ENCODE measurements around the gene CROCC2.

The CROCC2 gene

GRCh38 chr2:240960309-240960970, 54.3 kb downstream of the CROCC2 start:
- no peak overlapping the region for H3K27ac ChIP-seq
- no peak for TF ChIP-seq ZFX (IDR thresholded peaks at IDR 0.05)
- no peak for TF ChIP-seq CTCF (conservative IDR thresholded peaks at IDR 0.05)

- TF ChIP-seq ZFX (IDR thresholded peaks at IDR 0.05): no peak
- H3K27ac ChIP-seq: no peak overlapping the region
These were observed 55.1 kb downstream of the CROCC2 start for GRCh38 chr2:240960971-240961876.

DNA sequence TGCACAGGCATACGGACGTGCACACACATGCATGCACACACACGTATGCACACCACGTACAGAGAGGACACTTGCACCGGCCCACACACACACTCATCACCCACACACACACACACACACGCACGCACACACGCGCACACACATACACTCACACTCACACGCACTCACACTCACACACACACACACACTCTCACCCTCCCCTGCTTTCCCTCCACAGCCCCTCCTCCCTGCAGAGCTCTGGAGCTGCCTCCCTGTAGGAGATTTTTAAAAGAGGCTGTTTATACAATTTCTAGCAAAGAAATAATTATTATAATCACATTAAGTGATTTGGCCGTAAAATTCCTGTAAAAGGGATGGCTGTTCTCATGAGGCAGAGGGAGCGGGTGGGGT, 55.8 kb downstream of the CROCC2 start:
- no peak overlapping the region for H3K27ac ChIP-seq
- TF ChIP-seq ZFX (IDR thresholded peaks at IDR 0.05) (no peak), CTCF (conservative IDR thresholded peaks at IDR 0.05) (no peak)

DNA sequence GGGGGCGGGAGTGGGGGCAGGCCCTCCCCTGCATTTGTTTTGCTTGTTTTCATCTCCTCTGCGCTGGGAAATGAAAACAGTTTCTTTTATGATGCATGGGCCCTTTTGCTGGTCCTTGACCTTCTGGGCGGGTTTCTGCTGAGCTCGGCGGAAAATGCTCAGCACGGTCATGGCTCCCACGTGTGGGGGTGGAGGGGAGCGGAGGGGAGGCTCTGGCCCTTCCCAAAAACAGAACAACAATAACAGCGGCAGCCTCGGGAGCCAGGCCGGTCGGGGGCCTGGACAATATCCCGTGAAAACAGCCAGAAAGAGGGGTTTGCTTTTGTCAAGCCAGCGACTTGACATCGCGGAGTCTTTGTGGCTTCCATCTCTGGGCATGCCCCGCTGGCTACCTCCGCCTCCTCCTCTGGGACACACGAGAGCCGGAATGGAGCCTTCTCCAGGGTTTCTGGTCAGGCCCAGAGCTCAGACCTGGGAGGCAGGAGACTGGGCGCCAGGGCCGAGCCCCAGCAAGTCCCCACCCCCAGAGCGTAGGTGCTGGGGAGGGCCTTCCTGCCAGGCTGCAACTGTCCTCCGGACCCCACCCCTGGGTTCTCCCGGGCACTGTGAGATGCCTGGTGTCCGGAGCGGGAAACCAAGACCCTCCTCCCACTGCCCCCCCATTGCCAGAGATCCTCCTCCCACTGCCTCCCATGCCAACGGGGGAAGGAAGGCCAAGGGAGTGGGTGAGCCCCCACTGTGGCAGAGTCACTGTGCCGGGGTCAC, 56.3 kb downstream of the CROCC2 start:
- no peak for TF ChIP-seq ZFX (IDR thresholded peaks at IDR 0.05)
- no peak for TF ChIP-seq CTCF (conservative IDR thresholded peaks at IDR 0.05)
- H3K27ac ChIP-seq: no peak overlapping the region

DNA sequence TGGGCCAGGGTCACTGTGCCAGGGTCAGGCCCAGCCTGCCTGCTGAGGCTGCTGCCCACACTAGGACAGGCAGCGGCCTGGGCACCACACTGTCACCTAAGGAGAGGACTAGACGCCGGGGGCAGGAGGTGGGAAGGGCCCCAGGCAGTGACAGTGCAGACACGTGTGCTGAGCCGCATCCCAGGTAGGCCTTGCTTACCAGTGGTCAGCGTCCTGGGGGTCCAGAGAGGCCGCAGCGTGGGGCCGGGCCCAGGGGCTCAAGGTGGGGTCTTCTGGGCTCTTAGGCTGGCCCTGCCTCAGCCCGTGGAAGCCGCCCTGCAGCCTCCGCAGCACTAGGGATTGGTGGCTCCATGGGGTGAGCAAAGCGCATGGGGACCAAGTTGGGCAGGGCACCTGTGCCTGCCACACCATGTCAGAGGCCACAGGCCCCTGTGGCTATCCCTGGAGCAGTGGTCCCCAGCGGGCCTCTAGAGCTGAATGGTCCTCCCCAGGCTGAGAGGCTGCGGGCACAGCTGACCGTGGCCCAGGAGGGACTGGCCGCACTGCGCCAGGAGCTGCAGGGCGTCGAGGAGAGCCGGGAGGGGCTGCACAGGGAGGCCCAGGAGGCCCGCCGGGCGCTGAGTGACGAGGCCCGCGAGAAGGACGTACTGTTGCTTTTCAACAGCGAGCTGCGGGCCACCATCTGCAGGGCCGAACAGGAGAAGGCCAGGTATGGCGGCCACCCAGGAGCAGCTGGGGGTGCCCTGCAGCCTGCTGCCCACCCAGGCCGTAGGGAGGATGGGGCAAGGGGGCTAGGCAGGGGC, 57.1 kb downstream of the CROCC2 start:
- TF ChIP-seq CTCF (conservative IDR thresholded peaks at IDR 0.05): no peak
- no peak overlapping the region for H3K27ac ChIP-seq

DNA sequence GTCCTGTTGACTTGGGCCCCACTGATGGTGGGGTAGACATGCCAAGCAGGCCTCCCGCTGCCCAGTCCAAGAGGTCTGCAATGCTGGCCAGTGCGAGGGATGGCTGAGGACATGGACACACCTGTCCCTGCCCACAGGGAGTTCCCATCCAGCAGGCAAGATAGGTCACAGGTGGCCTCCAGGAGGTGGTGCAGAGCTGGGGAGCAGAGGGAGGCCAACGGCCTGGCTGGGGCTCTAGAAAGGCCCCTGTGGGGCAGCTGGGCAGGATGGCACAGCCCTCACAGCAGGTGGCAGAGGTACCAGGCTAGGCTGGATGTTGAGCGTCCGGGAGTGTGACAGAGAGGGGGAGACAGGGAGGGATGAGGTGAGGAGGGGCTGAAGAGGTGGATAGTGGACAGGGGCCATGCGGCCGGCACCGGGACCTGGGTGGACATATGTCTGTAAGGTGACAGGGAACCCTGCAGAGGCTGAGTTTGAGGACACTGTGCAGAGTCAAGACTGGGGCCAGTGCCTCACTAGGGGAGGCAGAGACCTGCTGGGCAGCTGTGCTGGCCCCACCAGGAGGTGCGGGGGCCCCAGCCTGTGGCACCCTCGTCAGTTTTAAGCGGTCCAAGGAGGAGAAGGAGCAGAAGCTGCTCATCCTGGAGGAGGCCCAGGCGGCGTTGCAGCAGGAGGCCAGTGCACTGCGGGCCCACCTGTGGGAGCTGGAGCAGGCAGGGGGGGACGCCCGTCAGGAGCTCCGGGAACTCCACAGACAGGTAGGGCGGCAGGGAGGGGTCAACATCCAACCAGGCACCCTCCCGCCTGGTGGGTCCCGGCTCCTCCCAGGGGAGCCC, 58.0 kb downstream of the CROCC2 start:
- H3K27ac ChIP-seq: no peak overlapping the region
- TF ChIP-seq ZFX (IDR thresholded peaks at IDR 0.05): no peak
- TF ChIP-seq CTCF (conservative IDR thresholded peaks at IDR 0.05): no peak
